Aorta (tissue), 5 donors: ENCODE results near the gene XRCC1. TPM values are rescaled to one million over a fixed set of nuclear protein-coding genes. Genes with fewer than 3 reads are reported as not detected.

Experiments
- ATAC-seq: fragments of 200-7000 bp; cut with Tn5 transposase; one replicate; pipeline ENCODE4 v1.9.1; 2022; ENCODE audit warnings: moderate library complexity; ENCODE audit not compliant: low FRiP score
- DNase-seq, 2 donors: peaks; one replicate each; pipeline ENCODE4 v3.0.0-alpha.2; 2020
- H3K27ac ChIP-seq, 2 donors: one replicate each; pipeline ENCODE4 v1.5.1; 2013; ENCODE audit warnings: low read length in 2 of 2, mild to moderate bottlenecking in 2 of 2, moderate library complexity in 2 of 2, control low read depth in 1 of 2, inconsistent platforms in 1 of 2, low read depth in 1 of 2
- H3K27me3 ChIP-seq, 2 donors: one replicate each; pipeline ENCODE4 v1.6.1; 2013; ENCODE audit warnings: control low read depth in 1 of 2, low read length in 1 of 2, mild to moderate bottlenecking in 1 of 2, moderate library complexity in 1 of 2; ENCODE audit not compliant: insufficient read depth in 2 of 2, control insufficient read depth in 1 of 2
- H3K36me3 ChIP-seq, 2 donors: one replicate each; pipeline ENCODE4 v1.6.1; 2013; ENCODE audit warnings: control low read depth in 1 of 2, low read length in 1 of 2, mild to moderate bottlenecking in 1 of 2; ENCODE audit not compliant: insufficient read depth in 2 of 2, control insufficient read depth in 1 of 2
- H3K4me1 ChIP-seq, 2 donors: one replicate each; pipeline ENCODE4 v1.6.1; 2013; ENCODE audit warnings: low read length in 2 of 2, control low read depth in 1 of 2, mild to moderate bottlenecking in 1 of 2, moderate library complexity in 1 of 2; ENCODE audit not compliant: insufficient read depth in 2 of 2, control insufficient read depth in 1 of 2
- H3K4me3 ChIP-seq, 2 donors: one replicate each; pipeline ENCODE4 v1.5.1; 2013; ENCODE audit warnings: low read length in 2 of 2, control low read depth in 1 of 2, mild to moderate bottlenecking in 1 of 2
- H3K9me3 ChIP-seq: one replicate; pipeline ENCODE4 v1.6.1; 2013; ENCODE audit warnings: mild to moderate bottlenecking, low read length; ENCODE audit not compliant: control insufficient read depth
- WGBS, 2 donors: extraction: QIAGEN DNeasy Blood & Tissue Kit; methylation state at CpG; one replicate each; pipeline ENCODE4 v1.1.7; 2013; 5-methylcytosine and 5-hydroxymethylcytosine counted together
- intact Hi-C, 2 donors: fragments of 100-400 bp; cut with DNase I; formaldehyde crosslinking; loops; one replicate each; pipeline versions ENCODE4 v1.14.2 to v1.15.0; 2022
- polyA plus RNA-seq, 2 donors: library from polyadenylated mRNA; stranded (reverse); fragments of 200-250 nt; gene quantifications; one replicate each; pipeline ENCODE4 v1.2.3, GENCODE V29; 2013
- total RNA-seq, 2 donors: library from RNA; stranded (reverse); fragmentation: NEBNext Ultra II Directional; extraction: Animal tissue kit (Norgen Biotek cat#: 25700); gene quantifications; one replicate each; pipeline ENCODE4 v1.2.1, GENCODE V29; 2021
- donor health status: healthy with polysubstance abuse.
- donor health status: Bipolar disorder and iron deficiency.
- donor health status: DM: no; HTN: no; CAD: no.
- donor health status: DM: no; HTN: no; CAD: no.
- donor health status: DM: yes; HTN: yes; CAD: no.

The XRCC1 gene
- total and polyA plus RNA-seq, 4 donors = 12.1 to 30.2 (median 24.8) TPM

- no peaks in the 10 kb centered on the region for H3K36me3 ChIP-seq
- intact Hi-C loops = no loop called here
- no peaks in the 10 kb centered on the region for H3K9me3 ChIP-seq
- no peak for DNase-seq
- H3K27me3 ChIP-seq = no peaks in the 10 kb centered on the region
- H3K4me3 ChIP-seq = no peak overlapping the region
- no peak for ATAC-seq
- no peaks in the 10 kb centered on the region for H3K4me1 ChIP-seq
- 91 to 93% methylated on average over 12 of the region's 12 CpGs for WGBS, 2 donors
- H3K27ac ChIP-seq = no peak overlapping the region
Measured at GRCh38 chr19:43561139-43561970, 14.0 kb downstream of the XRCC1 start.

GRCh38 chr19:43560687-43561086, 14.6 kb downstream of the XRCC1 start:
- Histone ChIP-seq H3K9me3 (no peaks in the 10 kb centered on the region), H3K27ac (no peak overlapping the region), H3K36me3 (no peaks in the 10 kb centered on the region), H3K27me3 (no peaks in the 10 kb centered on the region), H3K4me1 (no peaks in the 10 kb centered on the region), H3K4me3 (no peak overlapping the region)
- intact Hi-C loops = no loop called here
- ATAC-seq = no peak
- 87 to 88% methylated on average over 6 of the region's 6 CpGs for WGBS, 2 donors
- DNase-seq = no peak

- WGBS, 2 donors = 34 to 38% methylated on average over 8 of the region's 8 CpGs
- intact Hi-C loops = no loop called here
- H3K27me3 ChIP-seq = no peaks in the 10 kb centered on the region
- ATAC-seq (no peak), DNase-seq (peak in 1 of 2 donors; percentile 82)
- no peaks in the 10 kb centered on the region for H3K4me1 ChIP-seq
- H3K4me3 ChIP-seq = no peak overlapping the region
- H3K36me3 ChIP-seq = peaks cover 0 to 5% of the 10 kb centered on the region in 2 donors
- no peak overlapping the region for H3K27ac ChIP-seq
- no peaks in the 10 kb centered on the region for H3K9me3 ChIP-seq
Measured at GRCh38 chr19:43555185-43555770, 20.0 kb downstream of the XRCC1 start.

- Histone ChIP-seq H3K4me3 (no peak overlapping the region), H3K27ac (no peak overlapping the region), H3K36me3 (peaks cover 0 to 5% of the 10 kb centered on the region in 2 donors), H3K4me1 (no peaks in the 10 kb centered on the region), H3K27me3 (no peaks in the 10 kb centered on the region), H3K9me3 (no peaks in the 10 kb centered on the region)
- 93 to 95% methylated on average over 15 of the region's 15 CpGs for WGBS, 2 donors
- DNase-seq = no peak
- no peak for ATAC-seq
- intact Hi-C loops = no loop called here
Measured at GRCh38 chr19:43554317-43554895, 20.9 kb downstream of the XRCC1 start.

- H3K27ac ChIP-seq = no peak overlapping the region
- no peaks in the 10 kb centered on the region for H3K4me1 ChIP-seq
- ATAC-seq (no peak), DNase-seq (no peak)
- H3K36me3 ChIP-seq = peaks cover 0 to 5% of the 10 kb centered on the region in 2 donors
- intact Hi-C loops = no loop called here
- H3K27me3 ChIP-seq = no peaks in the 10 kb centered on the region
- H3K4me3 ChIP-seq = no peak overlapping the region
- H3K9me3 ChIP-seq = no peaks in the 10 kb centered on the region
- WGBS, 2 donors = 45 to 54% methylated on average over 4 of the region's 4 CpGs
Measured at GRCh38 chr19:43553656-43554055, 21.7 kb downstream of the XRCC1 start.

- H3K9me3 ChIP-seq = no peaks in the 10 kb centered on the region
- H3K27ac ChIP-seq = no peak overlapping the region
- intact Hi-C loops = no loop called here
- peaks cover 0 to 5% of the 10 kb centered on the region in 2 donors for H3K36me3 ChIP-seq
- WGBS, 2 donors = 78 to 92% methylated on average over 3 of the region's 3 CpGs
- ATAC-seq = no peak
- no peak overlapping the region for H3K4me3 ChIP-seq
- no peaks in the 10 kb centered on the region for H3K4me1 ChIP-seq
- DNase-seq = no peak
- no peaks in the 10 kb centered on the region for H3K27me3 ChIP-seq
Measured at GRCh38 chr19:43552616-43553015, 22.7 kb downstream of the XRCC1 start.

- intact Hi-C loops = no loop called here
- DNase-seq (no peak), ATAC-seq (no peak)
- 71 to 83% methylated on average over 3 of the region's 3 CpGs for WGBS, 2 donors
- no peak overlapping the region for H3K4me3 ChIP-seq
- peaks cover 0 to 5% of the 10 kb centered on the region in 2 donors for H3K36me3 ChIP-seq
- H3K27me3 ChIP-seq = no peaks in the 10 kb centered on the region
- H3K27ac ChIP-seq = no peak overlapping the region
- no peaks in the 10 kb centered on the region for H3K9me3 ChIP-seq
- H3K4me1 ChIP-seq = no peaks in the 10 kb centered on the region
Measured at GRCh38 chr19:43552198-43552450, 23.2 kb downstream of the XRCC1 start.

GRCh38 chr19:43551399-43552197, 23.7 kb downstream of the XRCC1 start:
- H3K27me3 ChIP-seq = no peaks in the 10 kb centered on the region
- H3K9me3 ChIP-seq = no peaks in the 10 kb centered on the region
- intact Hi-C loops = no loop called here
- no peaks in the 10 kb centered on the region for H3K4me1 ChIP-seq
- H3K27ac ChIP-seq = no peak overlapping the region
- WGBS, 2 donors = 92 to 94% methylated on average over 23 of the region's 23 CpGs
- no peak for DNase-seq
- H3K4me3 ChIP-seq = no peak overlapping the region
- ATAC-seq = no peak
- peaks cover 0 to 5% of the 10 kb centered on the region in 2 donors for H3K36me3 ChIP-seq
